SK-N-SH (cell line): ENCODE measurements around the gene GLIPR1L2. TPM values are rescaled to one million over a fixed set of nuclear protein-coding genes. Genes with fewer than 3 reads are reported as not detected.

ENCODE experiments used
- CTCF ChIA-PET: fragments of 300-600, 350-600 bp; formaldehyde crosslinking; extraction: SDS; loops from one replicate; lab custom pipeline; 2021; lab: Yijun Ruan, JAX
- POLR2A ChIA-PET: fragments of 350-600 bp; sonication (Branson Sonifier 250); formaldehyde crosslinking; extraction: SDS; loops from one replicate; lab custom pipeline; 2020; ENCODE audit warnings: antibody characterized with exemption, inconsistent platforms; lab: Yijun Ruan, JAX
- DNase-seq: peaks from one replicate; pipeline ENCODE4 v3.0.0; 2012
- H2AFZ ChIP-seq: fragments of 200-600 bp; sonication (generic); 2 replicates; pipeline ENCODE4 v1.8.1; 2016; ENCODE audit warnings: antibody characterized with exemption, mild to moderate bottlenecking, low read depth
- H3F3A ChIP-seq: fragments of 200-600 bp; sonication (generic); replicated peaks from 2 replicates; pipeline ENCODE3; 2016; ENCODE audit warnings: antibody characterized with exemption, mild to moderate bottlenecking; ENCODE audit not compliant: insufficient read depth
- H3K27ac ChIP-seq, 2 experiments: fragments of 200-500 bp in 1 of 2; fragments of 200-600 bp in 1 of 2; sonication (Bioruptor generic) in 1 of 2; sonication (generic), shearing (Covaris generic) in 1 of 2; 2 replicates each; pipeline versions ENCODE4 v1.5.1 to v1.6.1; 2014 to 2016; ENCODE audit warnings: low read depth in 2 of 2, inconsistent platforms in 1 of 2, low read length in 1 of 2, mild to moderate bottlenecking in 1 of 2, mixed read lengths in 1 of 2
- H3K27me3 ChIP-seq: fragments of 200-600 bp; sonication (generic), shearing (Covaris generic); 2 replicates; pipeline ENCODE4 v1.6.1; 2016; ENCODE audit warnings: mixed run types; ENCODE audit not compliant: insufficient read depth
- H3K36me3 ChIP-seq, 2 experiments: fragments of 200-500 bp in 1 of 2; fragments of 200-600 bp in 1 of 2; sonication (Bioruptor generic) in 1 of 2; sonication (generic) in 1 of 2; replicated peaks in 1 of 2; 2 replicates each; pipeline versions ENCODE3 to v1.5.1; 2014 to 2016; ENCODE audit warnings: low read length in 1 of 2, mild to moderate bottlenecking in 1 of 2; ENCODE audit not compliant: insufficient read depth in 2 of 2, control insufficient read depth in 1 of 2
- H3K4me1 ChIP-seq, 2 experiments: fragments of 200-500 bp in 1 of 2; fragments of 200-600 bp in 1 of 2; sonication (Bioruptor generic) in 1 of 2; sonication (generic), shearing (Covaris generic) in 1 of 2; 2 replicates each; pipeline versions ENCODE4 v1.5.1 to v1.6.1; 2014 to 2016; ENCODE audit warnings: low read depth in 1 of 2, low read length in 1 of 2, mixed run types in 1 of 2; ENCODE audit not compliant: insufficient read depth in 2 of 2, control insufficient read depth in 1 of 2
- H3K4me2 ChIP-seq: fragments of 200-600 bp; sonication (generic), shearing (Covaris generic); 2 replicates; pipeline ENCODE4 v1.6.1; 2017; ENCODE audit warnings: mixed run types
- H3K4me3 ChIP-seq, 2 experiments: fragments of 200-500 bp in 1 of 2; fragments of 200-600 bp in 1 of 2; sonication (Bioruptor generic) in 1 of 2; sonication (generic), shearing (Covaris generic) in 1 of 2; 2 replicates each; pipeline versions ENCODE4 v1.5.1 to v1.8.1; 2014 to 2016; ENCODE audit warnings: low read depth in 2 of 2, inconsistent platforms in 1 of 2, low read length in 1 of 2, mild to moderate bottlenecking in 1 of 2, mixed read lengths in 1 of 2, moderate library complexity in 1 of 2
- H3K79me2 ChIP-seq: fragments of 200-600 bp; sonication (generic); 2 replicates; pipeline ENCODE4 v1.8.1; 2017; ENCODE audit warnings: mild to moderate bottlenecking; ENCODE audit not compliant: insufficient read depth
- H3K9ac ChIP-seq: fragments of 200-600 bp; sonication (generic); 2 replicates; pipeline ENCODE4 v1.6.1; 2017; ENCODE audit warnings: mixed run types
- H3K9me2 ChIP-seq: fragments of 200-600 bp; sonication (generic); 2 replicates; pipeline ENCODE4 v1.6.1; 2017; ENCODE audit warnings: mixed run types
- H3K9me3 ChIP-seq: fragments of 200-600 bp; sonication (generic); 2 replicates; pipeline ENCODE4 v1.6.1; 2017; ENCODE audit warnings: mixed run types, mild to moderate bottlenecking, moderate library complexity
- H4K20me1 ChIP-seq: fragments of 200-600 bp; sonication (generic); 2 replicates; pipeline ENCODE4 v1.6.1; 2017; ENCODE audit warnings: mild to moderate bottlenecking, mixed run types; ENCODE audit not compliant: insufficient read depth
- CHD2 ChIP-seq: fragments of 150-350 bp; IDR thresholded peaks from 2 replicates; pipeline ENCODE4 v1.6.1; 2018; ENCODE audit warnings: low read length; ENCODE audit not compliant: partially characterized antibody
- CTCF ChIP-seq: fragments of 200-600 bp; sonication (generic); IDR thresholded peaks from 2 replicates; pipeline ENCODE4 v1.6.1; 2017; ENCODE audit warnings: antibody characterized with exemption, mild to moderate bottlenecking, moderate library complexity
- FOSL2 ChIP-seq: IDR thresholded peaks from 2 replicates; pipeline ENCODE4 v1.4.0; 2012; ENCODE audit warnings: low read depth, mild to moderate bottlenecking, moderate library complexity, borderline replicate concordance
- GATA2 ChIP-seq: sonication (generic); formaldehyde crosslinking; IDR thresholded peaks from 2 replicates; pipeline ENCODE4 v1.5.0; 2020; ENCODE audit warnings: mild to moderate bottlenecking, missing genetic modification reagents
- IRF3 ChIP-seq: fragments of 150-350 bp; IDR thresholded peaks from 2 replicates; pipeline ENCODE4 v1.6.1; 2016; ENCODE audit warnings: mild to moderate bottlenecking, low read depth, low read length
- MXI1 ChIP-seq: IDR thresholded peaks from 2 replicates; pipeline ENCODE4 v1.6.1; 2012; ENCODE audit warnings: mild to moderate bottlenecking, low read depth, low read length, improper control_type of control experiment
- NFIC ChIP-seq: IDR thresholded peaks from 2 replicates; pipeline ENCODE4 v1.4.0; 2012; ENCODE audit warnings: borderline replicate concordance
- RCOR1 ChIP-seq: fragments of 150-350 bp; IDR thresholded peaks from 2 replicates; pipeline ENCODE4 v1.6.1; 2017; ENCODE audit warnings: antibody characterized with exemption, low read length
- RXRA ChIP-seq: IDR thresholded peaks from 2 replicates; pipeline ENCODE4 v1.4.0; 2012; ENCODE audit warnings: low read depth, mild to moderate bottlenecking, borderline replicate concordance
- WGBS: methylation state at CpG from one replicate; pipeline ENCODE4 v1.1.6; 2017; ENCODE audit warnings: low lambda C conversion rate; 5-methylcytosine and 5-hydroxymethylcytosine counted together
- polyA plus RNA-seq, 3 experiments: library from polyadenylated mRNA; depleted of rRNA; stranded (reverse); fragments of >200 nt; gene quantifications; 2 replicates each; pipeline ENCODE4 v1.2.3, GENCODE V29; 2012
- TF ChIP-seq, protein P1 (sequence below): IDR thresholded peaks from 2 replicates; pipeline ENCODE4 v1.4.0; 2012; ENCODE audit warnings: low read depth, borderline replicate concordance
- TF ChIP-seq, protein P2 (sequence below): IDR thresholded peaks from 2 replicates; pipeline ENCODE4 v1.4.0; 2012; ENCODE audit warnings: low read depth

The GLIPR1L2 gene
- polyA plus RNA-seq, 1 of the 3 experiments (the other 2 are of a cell fraction): 0.13 TPM

- no peak for DNase-seq
- Histone ChIP-seq H3K27ac (no peak overlapping the region), H3K4me1 (no peaks in the 10 kb centered on the region), H2AFZ (peak overlapping the region; percentile 68), H4K20me1 (no peaks in the 10 kb centered on the region), H3K9me3 (no peaks in the 10 kb centered on the region), H3K27me3 (no peaks in the 10 kb centered on the region), H3K4me3 (no peak overlapping the region), H3K9me2 (no peaks in the 10 kb centered on the region), H3K36me3 (no peaks in the 10 kb centered on the region), H3K4me2 (no peak overlapping the region), H3K79me2 (no peaks in the 10 kb centered on the region), H3F3A (no peaks in the 10 kb centered on the region), H3K9ac (no peak overlapping the region)
- CTCF ChIA-PET: interaction anchor here (1.7 kb wide), 1 partner anchor 13 kb away, joined by 5 read pairs; no protein-coding TSS in a partner anchor
- TF ChIP-seq RXRA: no peak
- no peak for TF ChIP-seq GATA2
- TF ChIP-seq CTCF: no peak
- no peak for TF ChIP-seq FOSL2
- TF ChIP-seq MXI1: no peak
- TF ChIP-seq IRF3: no peak
- TF ChIP-seq RCOR1: no peak
- TF ChIP-seq CHD2: no peak
- TF ChIP-seq NFIC: no peak
- 63% methylated on average over 6 of the region's 6 CpGs for WGBS
- POLR2A ChIA-PET: no interaction called here
These were observed 81.3 kb downstream of the GLIPR1L2 start for GRCh38 chr12:75471902-75472890.

DNA sequence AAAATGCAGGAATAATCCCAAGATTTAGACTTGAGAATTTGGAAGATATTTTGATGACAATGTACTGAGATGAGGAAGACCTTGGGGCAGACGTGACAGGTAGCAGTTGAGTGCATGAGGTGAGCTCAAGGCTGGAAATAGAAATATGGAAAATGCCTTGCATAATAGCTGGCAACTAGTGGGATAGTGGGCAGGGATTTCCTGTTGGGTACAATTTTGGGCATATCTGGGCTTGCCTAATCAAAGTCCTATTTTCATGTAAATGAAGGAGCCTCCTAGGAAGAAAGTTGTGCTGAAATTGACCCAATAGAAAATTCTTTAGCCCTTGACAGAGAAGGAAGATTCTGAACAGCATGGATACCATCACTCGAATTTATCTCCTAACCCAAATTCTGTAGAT lies 83.2 kb downstream of the GLIPR1L2 start:
- TF ChIP-seq, protein P1, sequence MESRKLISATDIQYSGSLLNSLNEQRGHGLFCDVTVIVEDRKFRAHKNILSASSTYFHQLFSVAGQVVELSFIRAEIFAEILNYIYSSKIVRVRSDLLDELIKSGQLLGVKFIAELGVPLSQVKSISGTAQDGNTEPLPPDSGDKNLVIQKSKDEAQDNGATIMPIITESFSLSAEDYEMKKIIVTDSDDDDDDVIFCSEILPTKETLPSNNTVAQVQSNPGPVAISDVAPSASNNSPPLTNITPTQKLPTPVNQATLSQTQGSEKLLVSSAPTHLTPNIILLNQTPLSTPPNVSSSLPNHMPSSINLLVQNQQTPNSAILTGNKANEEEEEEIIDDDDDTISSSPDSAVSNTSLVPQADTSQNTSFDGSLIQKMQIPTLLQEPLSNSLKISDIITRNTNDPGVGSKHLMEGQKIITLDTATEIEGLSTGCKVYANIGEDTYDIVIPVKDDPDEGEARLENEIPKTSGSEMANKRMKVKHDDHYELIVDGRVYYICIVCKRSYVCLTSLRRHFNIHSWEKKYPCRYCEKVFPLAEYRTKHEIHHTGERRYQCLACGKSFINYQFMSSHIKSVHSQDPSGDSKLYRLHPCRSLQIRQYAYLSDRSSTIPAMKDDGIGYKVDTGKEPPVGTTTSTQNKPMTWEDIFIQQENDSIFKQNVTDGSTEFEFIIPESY: no peak
- TF ChIP-seq, protein P2, sequence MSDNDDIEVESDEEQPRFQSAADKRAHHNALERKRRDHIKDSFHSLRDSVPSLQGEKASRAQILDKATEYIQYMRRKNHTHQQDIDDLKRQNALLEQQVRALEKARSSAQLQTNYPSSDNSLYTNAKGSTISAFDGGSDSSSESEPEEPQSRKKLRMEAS: no peak
- no peak for TF ChIP-seq MXI1
- Histone ChIP-seq H3K4me1 (no peaks in the 10 kb centered on the region), H3K9me3 (no peaks in the 10 kb centered on the region), H3K27me3 (no peaks in the 10 kb centered on the region), H3K4me2 (no peak overlapping the region), H3K36me3 (no peaks in the 10 kb centered on the region), H4K20me1 (no peaks in the 10 kb centered on the region), H3K79me2 (no peaks in the 10 kb centered on the region), H3F3A (no peaks in the 10 kb centered on the region), H3K27ac (no peak overlapping the region), H3K4me3 (no peak overlapping the region), H3K9ac (no peak overlapping the region), H3K9me2 (no peaks in the 10 kb centered on the region), H2AFZ (0 out of 2 replicates have a peak overlapping the region, but pooled peaks have one; percentile 27)
- DNase-seq: no peak
- CTCF ChIA-PET: interaction anchor here (1.0 to 1.7 kb wide), 3 partner anchors 11 to 83 kb away, joined by 3 to 6 read pairs (median 3); no protein-coding TSS in a partner anchor
- POLR2A ChIA-PET: no interaction called here
- 45% methylated on average over 2 of the region's 2 CpGs for WGBS
